ENCODE results near the gene CBX7. TPM values are rescaled to one million over a fixed set of nuclear protein-coding genes. Genes with fewer than 3 reads are reported as not detected.

Gene CBX7
- polyA plus RNA-seq, 1 donor = 15.3 TPM

GRCh38 chr22:39090426-39091064 lies 61.9 kb downstream of the CBX7 start:
- Histone ChIP-seq H3K4me3 (ENCODE audit: low read length) (no peak overlapping the region), H3K4me1 (ENCODE audit: control insufficient read depth, insufficient read depth, low read length) (no peaks in the 10 kb centered on the region), H3K36me3 (ENCODE audit: control insufficient read depth, insufficient read depth, low read length) (no peaks in the 10 kb centered on the region), H3K9me3 (ENCODE audit: control insufficient read depth, low read depth, low read length) (no peaks in the 10 kb centered on the region), H3K27me3 (ENCODE audit: control insufficient read depth, insufficient read depth, low read length) (no peaks in the 10 kb centered on the region), H3K27ac (ENCODE audit: low read length) (no peak overlapping the region)
- no CpG with 5 or more reads among the region's 15 CpGs for WGBS (ENCODE audit: insufficient coverage, low lambda C conversion rate)
- no peak for DNase-seq

DNA sequence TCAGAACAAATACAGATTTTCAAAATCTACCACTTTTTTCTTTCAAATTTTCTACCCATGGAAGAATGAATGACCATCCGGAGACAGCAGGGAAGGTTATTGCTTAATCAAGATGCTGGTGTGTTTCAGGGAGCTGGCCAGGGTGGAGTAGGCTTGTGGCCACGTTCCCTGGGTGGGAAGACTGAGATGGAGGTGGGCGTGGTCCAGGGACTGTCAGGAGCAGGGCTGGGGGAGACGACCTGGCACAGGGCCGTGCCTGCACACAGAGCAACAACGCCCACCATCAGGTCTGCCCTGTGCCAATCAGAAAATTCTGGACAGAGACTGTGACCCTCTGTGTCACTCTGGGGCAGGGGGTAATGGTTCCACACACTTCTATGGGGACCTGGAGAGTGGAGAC lies 62.6 kb downstream of the CBX7 start:
- H3K4me1 ChIP-seq (ENCODE audit: control insufficient read depth, insufficient read depth, low read length) = no peaks in the 10 kb centered on the region
- no CpG with 5 or more reads among the region's 6 CpGs for WGBS (ENCODE audit: insufficient coverage, low lambda C conversion rate)
- no peak for DNase-seq
- no peaks in the 10 kb centered on the region for H3K27me3 ChIP-seq (ENCODE audit: control insufficient read depth, insufficient read depth, low read length)
- no peak overlapping the region for H3K27ac ChIP-seq (ENCODE audit: low read length)
- H3K4me3 ChIP-seq (ENCODE audit: low read length) = no peak overlapping the region
- H3K9me3 ChIP-seq (ENCODE audit: control insufficient read depth, low read depth, low read length) = no peaks in the 10 kb centered on the region
- H3K36me3 ChIP-seq (ENCODE audit: control insufficient read depth, insufficient read depth, low read length) = no peaks in the 10 kb centered on the region

DNA sequence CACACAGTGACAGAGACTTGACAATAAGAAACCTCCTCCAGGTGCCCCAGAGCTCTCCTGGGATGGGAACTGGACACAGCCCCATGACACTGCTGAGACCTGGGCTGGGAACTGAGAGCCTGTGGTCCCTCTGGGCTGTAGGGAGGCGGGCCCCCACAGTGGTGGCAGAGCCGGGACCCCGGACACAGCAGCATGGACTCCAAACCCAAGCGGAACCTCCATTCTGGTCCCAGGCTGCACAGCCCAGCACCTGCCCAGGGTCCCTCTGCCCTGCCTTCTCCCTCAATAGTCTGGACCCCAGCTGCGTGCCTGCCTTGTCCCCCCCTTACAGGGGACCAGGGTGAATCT lies 63.8 kb downstream of the CBX7 start:
- no peak overlapping the region for H3K4me3 ChIP-seq (ENCODE audit: low read length)
- H3K9me3 ChIP-seq (ENCODE audit: control insufficient read depth, low read depth, low read length) = no peaks in the 10 kb centered on the region
- no peak for DNase-seq
- no peaks in the 10 kb centered on the region for H3K27me3 ChIP-seq (ENCODE audit: control insufficient read depth, insufficient read depth, low read length)
- H3K27ac ChIP-seq (ENCODE audit: low read length) = no peak overlapping the region
- WGBS (ENCODE audit: insufficient coverage, low lambda C conversion rate) = no CpG with 5 or more reads among the region's 5 CpGs
- H3K36me3 ChIP-seq (ENCODE audit: control insufficient read depth, insufficient read depth, low read length) = no peaks in the 10 kb centered on the region
- H3K4me1 ChIP-seq (ENCODE audit: control insufficient read depth, insufficient read depth, low read length) = no peaks in the 10 kb centered on the region

DNA sequence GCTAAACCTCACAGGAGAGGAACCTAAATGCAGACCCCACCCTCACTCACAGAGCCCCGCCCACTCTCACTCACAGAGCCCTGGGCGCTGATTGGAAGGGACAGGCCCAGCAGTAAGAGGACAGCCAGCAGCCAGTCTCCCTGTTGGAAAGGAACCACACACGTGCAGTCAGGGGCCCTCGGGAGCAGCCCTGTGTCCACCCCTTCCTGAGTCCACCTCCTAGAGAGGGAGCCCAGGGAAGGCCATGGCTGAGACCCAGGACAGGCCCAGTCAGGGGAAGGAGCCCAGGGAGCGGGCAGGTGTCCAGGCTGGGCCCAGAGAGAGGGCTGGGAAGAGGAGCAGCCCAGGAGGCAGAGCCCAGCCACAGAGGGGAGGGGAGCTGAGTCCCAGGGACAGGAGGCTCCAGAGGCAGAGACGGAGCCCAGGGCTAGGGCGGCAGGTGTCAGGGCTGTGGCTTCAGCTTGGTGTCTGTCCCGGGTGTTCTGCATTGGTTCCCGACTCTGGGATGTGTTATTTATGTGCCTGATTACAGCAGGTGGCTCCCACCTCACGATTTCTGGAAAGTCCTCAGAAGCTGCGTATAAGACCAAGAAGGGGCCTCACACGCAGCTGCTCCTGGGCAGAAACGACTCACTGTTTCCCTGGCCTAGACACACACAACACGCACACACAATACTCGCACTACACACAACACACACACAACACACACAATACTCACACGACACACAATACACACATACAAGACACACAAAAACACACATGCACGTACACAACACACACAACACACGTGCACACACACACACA lies 64.4 kb downstream of the CBX7 start:
- Histone ChIP-seq H3K4me3 (ENCODE audit: low read length) (no peak overlapping the region), H3K27ac (ENCODE audit: low read length) (no peak overlapping the region), H3K27me3 (ENCODE audit: control insufficient read depth, insufficient read depth, low read length) (no peaks in the 10 kb centered on the region), H3K36me3 (ENCODE audit: control insufficient read depth, insufficient read depth, low read length) (no peaks in the 10 kb centered on the region), H3K9me3 (ENCODE audit: control insufficient read depth, low read depth, low read length) (no peaks in the 10 kb centered on the region), H3K4me1 (ENCODE audit: control insufficient read depth, insufficient read depth, low read length) (no peaks in the 10 kb centered on the region)
- no peak for DNase-seq
- no CpG with 5 or more reads among the region's 18 CpGs for WGBS (ENCODE audit: insufficient coverage, low lambda C conversion rate)

DNA sequence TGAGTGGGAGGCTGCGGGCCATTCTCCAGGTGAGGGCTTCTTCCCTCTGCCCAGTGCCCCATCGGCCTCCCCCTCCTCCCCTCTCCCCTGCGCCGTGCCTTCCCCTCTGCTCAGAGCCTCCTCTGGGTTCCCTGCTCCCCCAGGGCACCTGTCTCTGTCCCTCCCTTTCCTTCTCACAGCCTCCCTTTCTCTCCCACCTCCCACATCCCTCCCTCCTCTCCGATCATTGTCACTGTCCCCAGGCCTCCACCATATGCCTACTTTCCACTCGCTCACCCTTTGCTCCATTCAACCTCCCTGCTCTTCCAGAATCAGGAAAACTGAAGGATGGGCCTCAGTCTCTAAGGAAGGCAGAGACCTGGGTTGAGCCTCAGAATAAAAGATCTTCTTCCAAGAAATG lies 65.4 kb downstream of the CBX7 start:
- WGBS (ENCODE audit: insufficient coverage, low lambda C conversion rate) = no CpG with 5 or more reads among the region's 6 CpGs
- Histone ChIP-seq H3K27me3 (ENCODE audit: control insufficient read depth, insufficient read depth, low read length) (no peaks in the 10 kb centered on the region), H3K4me3 (ENCODE audit: low read length) (no peak overlapping the region), H3K27ac (ENCODE audit: low read length) (no peak overlapping the region), H3K9me3 (ENCODE audit: control insufficient read depth, low read depth, low read length) (no peaks in the 10 kb centered on the region), H3K4me1 (ENCODE audit: control insufficient read depth, insufficient read depth, low read length) (no peaks in the 10 kb centered on the region), H3K36me3 (ENCODE audit: control insufficient read depth, insufficient read depth, low read length) (no peaks in the 10 kb centered on the region)
- no peak for DNase-seq

GRCh38 chr22:39084666-39085065 lies 67.8 kb downstream of the CBX7 start:
- Histone ChIP-seq H3K4me3 (ENCODE audit: low read length) (no peak overlapping the region), H3K4me1 (ENCODE audit: control insufficient read depth, insufficient read depth, low read length) (no peaks in the 10 kb centered on the region), H3K9me3 (ENCODE audit: control insufficient read depth, low read depth, low read length) (no peaks in the 10 kb centered on the region), H3K36me3 (ENCODE audit: control insufficient read depth, insufficient read depth, low read length) (no peaks in the 10 kb centered on the region), H3K27me3 (ENCODE audit: control insufficient read depth, insufficient read depth, low read length) (no peaks in the 10 kb centered on the region), H3K27ac (ENCODE audit: low read length) (no peak overlapping the region)
- no CpG with 5 or more reads among the region's 8 CpGs for WGBS (ENCODE audit: insufficient coverage, low lambda C conversion rate)
- DNase-seq = no peak

GRCh38 chr22:39083212-39084165 lies 69.0 kb downstream of the CBX7 start:
- Histone ChIP-seq H3K9me3 (ENCODE audit: control insufficient read depth, low read depth, low read length) (no peaks in the 10 kb centered on the region), H3K27me3 (ENCODE audit: control insufficient read depth, insufficient read depth, low read length) (no peaks in the 10 kb centered on the region), H3K36me3 (ENCODE audit: control insufficient read depth, insufficient read depth, low read length) (no peaks in the 10 kb centered on the region), H3K4me3 (ENCODE audit: low read length) (no peak overlapping the region), H3K27ac (ENCODE audit: low read length) (no peak overlapping the region), H3K4me1 (ENCODE audit: control insufficient read depth, insufficient read depth, low read length) (no peaks in the 10 kb centered on the region)
- no CpG with 5 or more reads among the region's 14 CpGs for WGBS (ENCODE audit: insufficient coverage, low lambda C conversion rate)
- DNase-seq = no peak

DNA sequence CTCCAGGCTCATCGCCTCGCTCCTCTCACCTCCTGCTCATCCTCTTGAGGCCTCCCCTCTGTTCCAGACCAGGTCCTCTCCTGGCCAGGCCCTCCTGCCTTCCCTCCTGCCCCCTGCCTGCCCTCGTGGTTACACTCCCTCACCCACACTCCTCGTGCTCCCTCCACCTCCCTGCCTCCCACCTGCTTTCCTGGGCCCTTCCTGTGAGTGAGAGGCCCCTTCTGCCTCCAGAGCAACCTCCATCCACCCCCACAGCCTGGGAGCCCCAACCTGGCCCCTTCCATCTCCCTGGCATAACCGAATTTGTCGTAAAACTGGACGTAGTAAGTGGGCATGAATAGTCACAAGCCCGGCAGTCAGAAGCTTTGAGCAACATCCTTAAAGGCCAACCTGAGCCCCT lies 70.9 kb downstream of the CBX7 start:
- Histone ChIP-seq H3K9me3 (ENCODE audit: control insufficient read depth, low read depth, low read length) (no peaks in the 10 kb centered on the region), H3K4me1 (ENCODE audit: control insufficient read depth, insufficient read depth, low read length) (peaks cover 6% of the 10 kb centered on the region), H3K4me3 (ENCODE audit: low read length) (no peak overlapping the region), H3K36me3 (ENCODE audit: control insufficient read depth, insufficient read depth, low read length) (no peaks in the 10 kb centered on the region), H3K27ac (ENCODE audit: low read length) (no peak overlapping the region), H3K27me3 (ENCODE audit: control insufficient read depth, insufficient read depth, low read length) (no peaks in the 10 kb centered on the region)
- WGBS (ENCODE audit: insufficient coverage, low lambda C conversion rate) = no CpG with 5 or more reads among the region's 8 CpGs
- DNase-seq = no peak

GRCh38 chr22:39081016-39081415 lies 71.5 kb downstream of the CBX7 start:
- no peak overlapping the region for H3K27ac ChIP-seq (ENCODE audit: low read length)
- whole genome bisulfite sequencing (ENCODE audit: insufficient coverage, low lambda C conversion rate) = no CpG with 5 or more reads among the region's 12 CpGs
- DNase-seq = no peak

More at GRCh38 chr22:39081016-39081415, 71.5 kb downstream of the CBX7 start:
- no peaks in the 10 kb centered on the region for H3K9me3 ChIP-seq (ENCODE audit: control insufficient read depth, low read depth, low read length)
- H3K36me3 ChIP-seq (ENCODE audit: control insufficient read depth, insufficient read depth, low read length) = no peaks in the 10 kb centered on the region
- peaks cover 6% of the 10 kb centered on the region for H3K4me1 ChIP-seq (ENCODE audit: control insufficient read depth, insufficient read depth, low read length)
- no peaks in the 10 kb centered on the region for H3K27me3 ChIP-seq (ENCODE audit: control insufficient read depth, insufficient read depth, low read length)
- H3K4me3 ChIP-seq (ENCODE audit: low read length) = no peak overlapping the region
